GM12878 (cell line): ENCODE data around the gene SIL1. TPM values are rescaled to one million over a fixed set of nuclear protein-coding genes. Genes with fewer than 3 reads are reported as not detected.

Source experiments
- ATAC-seq: fragments of 200-7000 bp; cut with Tn5 transposase; 3 replicates; pipeline ENCODE4 v1.9.1; 2020; ENCODE audit warnings: mild to moderate bottlenecking, moderate library complexity
- BruUV-seq: library from RNA; stranded (reverse); fragments of 400-500 nt; replicated peaks from 2 replicates; lab custom pipeline; 2021; lab: Mats Ljungman, UMichigan
- CTCF ChIA-PET: fragments of 300-600 bp; sonication (Branson Sonifier 250); formaldehyde crosslinking; extraction: SDS; loops from one replicate; lab custom pipeline; 2021; ENCODE audit warnings: inconsistent platforms; lab: Yijun Ruan, JAX
- POLR2A ChIA-PET: fragments of 350-600 bp; formaldehyde crosslinking; extraction: SDS; loops from one replicate; lab custom pipeline; 2021; ENCODE audit warnings: inconsistent platforms; lab: Charles Lee
- RAD21 ChIA-PET: fragments of 300-600 bp; sonication (Branson Sonifier 250); formaldehyde crosslinking; loops from one replicate; lab custom pipeline; 2023; ENCODE audit warnings: antibody characterized with exemption; ENCODE audit not compliant: unreplicated experiment; lab: Charles Lee
- SMC1A ChIA-PET: fragments of 300-600 bp; sonication (Branson Sonifier 250); formaldehyde crosslinking; loops from one replicate; lab custom pipeline; 2023; ENCODE audit not compliant: unreplicated experiment, uncharacterized antibody; lab: Charles Lee
- DNase-seq: peaks from one replicate; pipeline ENCODE4 v3.0.0-alpha.2; 2011; ENCODE audit warnings: low read depth, low spot score
- FAIRE-seq: peaks from 3 replicates; lab custom pipeline; 2011; peaks lifted over from hg19 to GRCh38; lab: Jason Lieb, UNC
- H2AFZ ChIP-seq: 2 replicates; pipeline ENCODE4 v1.6.0; 2011; ENCODE audit warnings: low read depth, low read length, control low read depth; ENCODE audit not compliant: control insufficient read depth
- H3K27ac ChIP-seq: 2 replicates; pipeline ENCODE4 v1.5.1; 2011; ENCODE audit warnings: control low read depth; ENCODE audit not compliant: control insufficient read depth, insufficient read depth
- H3K27me3 ChIP-seq, 2 experiments: replicated peaks in 1 of 2; 2 replicates each; pipeline versions ENCODE4 v1.6.0 to v1.6.1; 2011; ENCODE audit warnings: low read length in 1 of 2; ENCODE audit not compliant: control insufficient read depth in 2 of 2, insufficient read depth in 2 of 2
- H3K36me3 ChIP-seq, 2 experiments: 2 replicates each; pipeline ENCODE4 v1.5.1; 2011; ENCODE audit warnings: low read length in 1 of 2; ENCODE audit not compliant: control insufficient read depth in 2 of 2, insufficient read depth in 2 of 2
- H3K4me1 ChIP-seq: 2 replicates; pipeline ENCODE4 v1.6.1; 2011; ENCODE audit warnings: mild to moderate bottlenecking, low read length, moderate library complexity, mixed read lengths; ENCODE audit not compliant: control insufficient read depth, insufficient read depth
- H3K4me2 ChIP-seq: 2 replicates; pipeline ENCODE4 v1.6.0; 2011; ENCODE audit warnings: control low read depth; ENCODE audit not compliant: control insufficient read depth, insufficient read depth
- H3K4me3 ChIP-seq: fragments of 200-600 bp; sonication (generic); 2 replicates; pipeline ENCODE4 v1.5.1; 2016
- H3K79me2 ChIP-seq: 2 replicates; pipeline ENCODE4 v1.6.0; 2011; ENCODE audit warnings: low read length; ENCODE audit not compliant: control insufficient read depth, insufficient read depth
- H3K9ac ChIP-seq: 2 replicates; pipeline ENCODE4 v1.8.0; 2011; ENCODE audit warnings: low read length, control low read depth, mixed read lengths; ENCODE audit not compliant: control insufficient read depth, insufficient read depth
- H3K9me3 ChIP-seq: replicated peaks from 3 replicates; pipeline ENCODE4 v1.5.1; 2011; ENCODE audit warnings: mild to moderate bottlenecking, low read length; ENCODE audit not compliant: control insufficient read depth, insufficient read depth
- H4K20me1 ChIP-seq: 2 replicates; pipeline ENCODE4 v1.6.0; 2011; ENCODE audit not compliant: control insufficient read depth, insufficient read depth
- EGR1 ChIP-seq, 2 experiments: IDR thresholded peaks; 1 replicate in 1 of 2; 2 replicates in 1 of 2; pipeline ENCODE4 v1.6.1; 2011 to 2012; ENCODE audit warnings: low read depth in 2 of 2, low read length in 2 of 2, borderline replicate concordance in 1 of 2, mild to moderate bottlenecking in 1 of 2, moderate library complexity in 1 of 2
- ETV6 ChIP-seq, 2 experiments: fragments of 450-650 bp in 1 of 2; IDR thresholded peaks in 1 of 2; conservative IDR thresholded peaks in 1 of 2; 2 replicates each; pipeline ENCODE4 v1.6.1; 2014; ENCODE audit warnings: antibody characterized with exemption in 1 of 2, borderline replicate concordance in 1 of 2, low read depth in 1 of 2, mild to moderate bottlenecking in 1 of 2, moderate library complexity in 1 of 2
- IKZF2 ChIP-seq, 2 experiments: fragments of 450-650 bp; IDR thresholded peaks; 2 replicates each; pipeline ENCODE4 v1.6.1; 2017; ENCODE audit warnings: mild to moderate bottlenecking in 2 of 2, moderate library complexity in 2 of 2
- JUND ChIP-seq: IDR thresholded peaks from 2 replicates; pipeline ENCODE4 v1.6.1; 2012; ENCODE audit warnings: low read depth, mild to moderate bottlenecking, low read length, improper control_type of control experiment, moderate library complexity
- LARP7 ChIP-seq: fragments of 450-650 bp; IDR thresholded peaks from 2 replicates; pipeline ENCODE4 v1.6.1; 2017; ENCODE audit warnings: mild to moderate bottlenecking
- MEF2A ChIP-seq: IDR thresholded peaks from 2 replicates; pipeline ENCODE4 v1.6.1; 2011; ENCODE audit warnings: low read depth, mild to moderate bottlenecking, low read length, moderate library complexity; ENCODE audit not compliant: insufficient read depth
- MTA2 ChIP-seq: fragments of 450-650 bp; IDR thresholded peaks from 2 replicates; pipeline ENCODE4 v1.6.1; 2016; ENCODE audit warnings: low read depth, mild to moderate bottlenecking, moderate library complexity
- NBN ChIP-seq: fragments of 450-650 bp; IDR thresholded peaks from 2 replicates; pipeline ENCODE4 v1.6.1; 2016
- PAX8 ChIP-seq: fragments of 450-650 bp; IDR thresholded peaks from 2 replicates; pipeline ENCODE4 v1.6.1; 2017; ENCODE audit warnings: mild to moderate bottlenecking, moderate library complexity
- RAD21 ChIP-seq: IDR thresholded peaks from 2 replicates; pipeline ENCODE4 v1.6.1; 2011; ENCODE audit warnings: mild to moderate bottlenecking, low read depth, low read length, moderate library complexity; ENCODE audit not compliant: insufficient read depth
- ZBTB33 ChIP-seq: fragments of 450-650 bp; IDR thresholded peaks from 2 replicates; pipeline ENCODE4 v1.6.1; 2017; ENCODE audit warnings: mild to moderate bottlenecking
- ZZZ3 ChIP-seq: IDR thresholded peaks from 2 replicates; pipeline ENCODE4 v1.6.1; 2011; ENCODE audit warnings: low read depth; ENCODE audit not compliant: control insufficient read depth, insufficient read length
- WGBS: methylation state at CpG from one replicate; pipeline ENCODE4 v1.1.6; 2016; ENCODE audit warnings: low lambda C conversion rate; ENCODE audit not compliant: insufficient replicate concordance, insufficient coverage; ENCODE audit errors: missing lambda C conversion rate; 5-methylcytosine and 5-hydroxymethylcytosine counted together
- in situ Hi-C: fragments of 300-500 bp; cut with MboI; formaldehyde crosslinking; loops from 9 replicates; pipeline ENCODE4 v1.14.3; 2018; ENCODE audit warnings: mixed read lengths
- intact Hi-C: fragments of 100-400 bp; cut with micrococcal nuclease; formaldehyde crosslinking; loops from one replicate; pipeline ENCODE4 v1.14.2; 2022; ENCODE audit not compliant: unreplicated experiment
- polyA plus RNA-seq, 11 experiments: library from polyadenylated mRNA; depleted of rRNA in 4 of 11; unstranded in 6 of 11; stranded (reverse) in 5 of 11; fragments of >200 nt; fragmentation: Nextera tagmentation in 4 of 11; fragmentation: Illumina TruSeq in 1 of 11; extraction: Ambion mirVana in 4 of 11; extraction: Trizol in 1 of 11; gene quantifications; 1 replicate in 1 of 11; 2 replicates in 10 of 11; pipeline versions ENCODE4 v1.2.1 to v1.2.3, GENCODE V29; 2011 to 2016; ENCODE audit warnings: inconsistent platforms in 2 of 11, missing spikeins in 2 of 11, low read depth in 1 of 11
- total RNA-seq, 4 experiments: library from RNA; depleted of rRNA in 3 of 4; stranded (reverse); fragments of >200 nt in 3 of 4; fragmentation: Illumina TruSeq in 1 of 4; extraction: Trizol in 1 of 4; gene quantifications; 2 replicates each; pipeline versions ENCODE4 v1.2.1 to v1.2.3, GENCODE V29; 2013 to 2021

Gene SIL1
- total and polyA plus RNA-seq, 10 of the 15 experiments (the other 5 are each of a cell fraction or from before 2014, with no cell fraction given): 4.1 to 49.8 (median 29.4) TPM

GRCh38 chr5:138968601-138969000 is 229.6 kb downstream of the SIL1 start:
- ChIA-PET SMC1A (no interaction called here), CTCF (no interaction called here), RAD21 (no interaction called here), POLR2A (no interaction called here)
- Histone ChIP-seq H3K79me2 (no peaks in the 10 kb centered on the region), H3K27me3 (no peaks in the 10 kb centered on the region), H3K4me2 (no peak overlapping the region), H3K4me3 (no peak overlapping the region), H3K9me3 (no peaks in the 10 kb centered on the region), H4K20me1 (no peaks in the 10 kb centered on the region), H3K27ac (no peak overlapping the region), H3K4me1 (no peaks in the 10 kb centered on the region), H3K36me3 (peaks cover 0 to 6% of the 10 kb centered on the region in 2 experiments; a peak in 1 of 4 replicates), H2AFZ (no peak overlapping the region), H3K9ac (no peak overlapping the region)
- intact Hi-C loops: no loop called here
- in situ Hi-C loops: no loop called here
- DNase-seq (no peak), ATAC-seq (no peak), FAIRE-seq (no peak)
- BruUV-seq: no TSS peak
- TF ChIP-seq NBN (no peak), MTA2 (no peak), LARP7 (no peak), ZBTB33 (no peak), RAD21 (no peak), EGR1 (IDR thresholded peaks at IDR 0.05; ENCODE audit: borderline replicate concordance in 1 of 2, low read depth in 2 of 2, low read length in 2 of 2) (no peak), ZZZ3 (no peak), ETV6 (conservative IDR thresholded peaks at IDR 0.05 in 1 of 2, IDR thresholded peaks at IDR 0.05 in 1 of 2; ENCODE audit: borderline replicate concordance in 1 of 2, low read depth in 1 of 2) (no peak), IKZF2 (IDR thresholded peaks at IDR 0.05) (no peak), JUND (no peak), MEF2A (no peak), PAX8 (no peak)
- 98% methylated on average over 4 of the region's 4 CpGs for WGBS
